Panc1 (cell line): Measurements from ENCODE around the gene MACROD1.

Experiments
- TCF7L2 ChIP-seq: IDR thresholded peaks from 2 replicates; pipeline ENCODE4 v1.6.1; 2011; ENCODE audit warnings: mild to moderate bottlenecking, low read depth, low read length, inconsistent platforms
- TF ChIP-seq, protein P1 (sequence below): fragments of 450-650 bp; IDR thresholded peaks from 2 replicates; pipeline ENCODE4 v1.5.1; 2017; ENCODE audit warnings: mild to moderate bottlenecking

DNA sequence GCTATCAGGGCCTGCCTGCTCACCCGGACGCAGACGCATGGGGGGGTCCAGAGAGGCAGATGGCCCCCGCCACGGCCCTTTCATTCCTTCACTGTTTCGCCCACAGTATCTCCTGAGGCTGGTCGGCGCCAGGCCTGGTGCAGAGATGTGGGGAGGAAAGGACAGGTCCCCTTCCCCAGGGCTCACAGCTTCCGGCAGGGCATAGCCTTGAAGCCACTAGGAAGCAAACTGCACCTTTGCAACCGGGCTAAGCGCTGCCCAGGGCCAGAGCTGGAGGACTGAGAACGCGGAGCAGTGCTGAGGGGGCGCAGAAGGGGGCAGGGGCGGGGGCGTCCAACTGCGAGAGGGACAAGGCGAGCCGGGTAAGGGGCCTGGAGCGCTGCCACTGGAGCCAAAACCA lies 150.4 kb downstream of the MACROD1 start:
- no peak for TF ChIP-seq TCF7L2
- TF ChIP-seq, protein P1, sequence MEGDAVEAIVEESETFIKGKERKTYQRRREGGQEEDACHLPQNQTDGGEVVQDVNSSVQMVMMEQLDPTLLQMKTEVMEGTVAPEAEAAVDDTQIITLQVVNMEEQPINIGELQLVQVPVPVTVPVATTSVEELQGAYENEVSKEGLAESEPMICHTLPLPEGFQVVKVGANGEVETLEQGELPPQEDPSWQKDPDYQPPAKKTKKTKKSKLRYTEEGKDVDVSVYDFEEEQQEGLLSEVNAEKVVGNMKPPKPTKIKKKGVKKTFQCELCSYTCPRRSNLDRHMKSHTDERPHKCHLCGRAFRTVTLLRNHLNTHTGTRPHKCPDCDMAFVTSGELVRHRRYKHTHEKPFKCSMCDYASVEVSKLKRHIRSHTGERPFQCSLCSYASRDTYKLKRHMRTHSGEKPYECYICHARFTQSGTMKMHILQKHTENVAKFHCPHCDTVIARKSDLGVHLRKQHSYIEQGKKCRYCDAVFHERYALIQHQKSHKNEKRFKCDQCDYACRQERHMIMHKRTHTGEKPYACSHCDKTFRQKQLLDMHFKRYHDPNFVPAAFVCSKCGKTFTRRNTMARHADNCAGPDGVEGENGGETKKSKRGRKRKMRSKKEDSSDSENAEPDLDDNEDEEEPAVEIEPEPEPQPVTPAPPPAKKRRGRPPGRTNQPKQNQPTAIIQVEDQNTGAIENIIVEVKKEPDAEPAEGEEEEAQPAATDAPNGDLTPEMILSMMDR, result no peak
